Measurements from ENCODE around the gene RAC2. TPM values are rescaled to one million over a fixed set of nuclear protein-coding genes. Genes with fewer than 3 reads are reported as not detected.

RAC2 gene
- polyA plus RNA-seq, 2 of the 4 experiments (the other 2 are of a cell fraction) = 0.05 TPM; not detected in 1

GRCh38 chr22:37226514-37226913 is 17.6 kb downstream of the RAC2 start:
- POLR2A ChIA-PET = no interaction called here
- Histone ChIP-seq H3K9me3 (no peaks in the 10 kb centered on the region), H3K4me2 (no peak overlapping the region), H3K4me3 (no peak overlapping the region), H3K4me1 (peaks cover 26% of the 10 kb centered on the region), H3K27ac (no peak overlapping the region)
- no peak for TF ChIP-seq FOSL2 (IDR thresholded peaks at IDR 0.05)
- no peak for TF ChIP-seq FOSL2 (CRISPR knock-in tag; IDR thresholded peaks at IDR 0.05)
- no peak for TF ChIP-seq RCOR1 (IDR thresholded peaks at IDR 0.05; ENCODE audit: low read depth, low read length)
- no peak for TF ChIP-seq HES2 (IDR thresholded peaks at IDR 0.05)
- no peak for TF ChIP-seq HOXA7 (CRISPR knock-in tag; IDR thresholded peaks at IDR 0.05)
- no peak for TF ChIP-seq RARB (CRISPR knock-in tag; IDR thresholded peaks at IDR 0.05)
- no peak for TF ChIP-seq POLR2AphosphoS2 (conservative IDR thresholded peaks at IDR 0.05; ENCODE audit: low read length)
- TF ChIP-seq JUN (IDR thresholded peaks at IDR 0.05) = no peak
- no peak for TF ChIP-seq ATOH8 (CRISPR knock-in tag; IDR thresholded peaks at IDR 0.05; ENCODE audit: low read depth)
- TF ChIP-seq EHF (CRISPR knock-in tag; IDR thresholded peaks at IDR 0.05) = no peak
- ATAC-seq (no peak), DNase-seq (ENCODE audit: low read depth in 1 of 2, low spot score in 1 of 2) (no peak), FAIRE-seq (no peak)
- 55% methylated on average over 5 of the region's 14 CpGs for WGBS (ENCODE audit: missing lambda C conversion rate)
- CTCF ChIA-PET = interaction anchor here (1.1 to 2.3 kb wide), 4 partner anchors 10 to 34 kb away, joined by 4 to 15 read pairs (median 5); no protein-coding TSS in a partner anchor

GRCh38 chr22:37226087-37226486 is 18.0 kb downstream of the RAC2 start:
- no peak for DNase-seq (ENCODE audit: low read depth in 1 of 2, low spot score in 1 of 2)
- H3K4me2 ChIP-seq = no peak overlapping the region
- no peak for ATAC-seq
- ChIA-PET POLR2A (no interaction called here), CTCF (interaction anchor here (1.1 to 2.3 kb wide), 4 partner anchors 10 to 34 kb away, joined by 4 to 15 read pairs (median 5); no protein-coding TSS in a partner anchor)
- FAIRE-seq = no peak
- no peaks in the 10 kb centered on the region for H3K9me3 ChIP-seq
- peaks cover 26% of the 10 kb centered on the region for H3K4me1 ChIP-seq
- no peak overlapping the region for H3K27ac ChIP-seq
- WGBS (ENCODE audit: missing lambda C conversion rate) = 88% methylated on average over 1 of the region's 4 CpGs
- no peak overlapping the region for H3K4me3 ChIP-seq
- TF ChIP-seq TP53 (CRISPR knock-in tag; IDR thresholded peaks at IDR 0.05) = no peak

GRCh38 chr22:37225481-37225880 is 18.6 kb downstream of the RAC2 start:
- peak; percentile 52 to 63; a peak in 5 of 6 replicates for ATAC-seq
- no peak overlapping the region for H3K4me2 ChIP-seq
- WGBS (ENCODE audit: missing lambda C conversion rate) = 67% methylated on average over 7 of the region's 8 CpGs
- no peak overlapping the region for H3K27ac ChIP-seq
- TF ChIP-seq ZSCAN20 (CRISPR knock-in tag; IDR thresholded peaks at IDR 0.05) (no peak), RAD21 (conservative IDR thresholded peaks at IDR 0.05 in 1 of 2, IDR thresholded peaks at IDR 0.05 in 1 of 2) (peak in 1 of 2 experiments; percentile 32; a peak in 2 of 5 replicates)
- CTCF ChIA-PET = interaction anchor here (0.9 to 2.3 kb wide), 6 partner anchors 9 to 35 kb away, joined by 3 to 15 read pairs (median 4); partner anchors contain the start of gene RAC2
- H3K4me3 ChIP-seq = no peak overlapping the region
- no peak for FAIRE-seq
- POLR2A ChIA-PET = no interaction called here
- peak in 1 of 2 experiments; percentile 20 for DNase-seq (ENCODE audit: low read depth in 1 of 2, low spot score in 1 of 2)
- peaks cover 22% of the 10 kb centered on the region for H3K4me1 ChIP-seq
- H3K9me3 ChIP-seq = no peaks in the 10 kb centered on the region; the same call in 2 of the 3 replicates

- H3K27ac ChIP-seq = no peak overlapping the region
- WGBS (ENCODE audit: missing lambda C conversion rate) = 58% methylated on average over 7 of the region's 8 CpGs
- no peak for TF ChIP-seq HES2 (IDR thresholded peaks at IDR 0.05)
- TF ChIP-seq NR3C1 (IDR thresholded peaks at IDR 0.05) = no peak
- no peak for TF ChIP-seq JUNB (IDR thresholded peaks at IDR 0.05)
- ChIA-PET CTCF (interaction anchor here (0.9 to 2.3 kb wide), 6 partner anchors 19 to 46 kb away, joined by 3 to 15 read pairs (median 4); partner anchors contain the start of gene RAC2), POLR2A (interaction anchor here (0.7 kb wide), 1 partner anchor 25 kb away, joined by 3 read pairs; no protein-coding TSS in a partner anchor)
- FAIRE-seq (no peak), DNase-seq (ENCODE audit: low read depth in 1 of 2, low spot score in 1 of 2) (peak in 1 of 2 experiments; percentile 25), ATAC-seq (peak in 1 of 2 experiments; percentile 64; a peak in 2 of 6 replicates)
- H3K9me3 ChIP-seq = no peaks in the 10 kb centered on the region; the same call in 2 of the 3 replicates
- peaks cover 16% of the 10 kb centered on the region for H3K4me1 ChIP-seq
- H3K4me2 ChIP-seq = no peak overlapping the region
- no peak overlapping the region for H3K4me3 ChIP-seq
These were observed 19.2 kb downstream of the RAC2 start for GRCh38 chr22:37224757-37225420.
